Lower lobe of right lung (tissue), 2 donors: Measurements from ENCODE around the gene CCDC127. TPM values are rescaled to one million over a fixed set of nuclear protein-coding genes. Genes with fewer than 3 reads are reported as not detected.
"Not testable (repeated sequence)": the region's sequence is repeated elsewhere in the genome, so short reads cannot be mapped to it uniquely, and the experiment has no call there.

ENCODE experiments used
- ATAC-seq, 2 donors: fragments of 200-7000 bp; cut with Tn5 transposase; one replicate each; pipeline ENCODE4 v1.9.1; 2020 to 2022; ENCODE audit warnings: mild to moderate bottlenecking in 2 of 2, moderate library complexity in 2 of 2
- DNase-seq: peaks from one replicate; pipeline ENCODE4 v3.0.0-alpha.2; 2020
- H3K27ac ChIP-seq: fragments of 200-600 bp; one replicate; pipeline ENCODE4 v1.8.0; 2022
- H3K27me3 ChIP-seq: fragments of 200-600 bp; one replicate; pipeline ENCODE4 v1.8.0; 2022; ENCODE audit warnings: low read depth
- H3K36me3 ChIP-seq: fragments of 200-600 bp; one replicate; pipeline ENCODE4 v1.8.0; 2022; ENCODE audit warnings: mild to moderate bottlenecking
- H3K4me1 ChIP-seq: fragments of 200-600 bp; one replicate; pipeline ENCODE4 v1.8.0; 2022
- H3K4me3 ChIP-seq: fragments of 200-600 bp; one replicate; pipeline ENCODE4 v1.8.0; 2022; ENCODE audit warnings: mild to moderate bottlenecking
- H3K9me3 ChIP-seq: fragments of 200-600 bp; one replicate; pipeline ENCODE4 v1.8.0; 2022
- CTCF ChIP-seq: fragments of 200-600 bp; IDR thresholded peaks from one replicate; pipeline ENCODE4 v1.8.0; 2022; ENCODE audit warnings: antibody characterized with exemption, mild to moderate bottlenecking
- intact Hi-C: fragments of 100-400 bp; cut with DNase I; formaldehyde crosslinking; loops from one replicate; pipeline ENCODE4 v1.11.0; 2022
- total RNA-seq: library from RNA; stranded (reverse); fragmentation: NEBNext Ultra II Directional; extraction: Animal tissue kit (Norgen Biotek cat#: 25700); gene quantifications from one replicate; pipeline ENCODE4 v1.2.1, GENCODE V29; 2021
- donor health status: DM: no; HTN: yes; CAD: no; lungs with severe emphysema.

CCDC127 gene
- total RNA-seq, 1 donor from 2014 or later: 4.9 TPM

GRCh38 chr5:252546-252945 lies 34.6 kb upstream of the CCDC127 start:
- no peak overlapping the region for H3K4me3 ChIP-seq
- no peaks in the 10 kb centered on the region for H3K9me3 ChIP-seq
- ATAC-seq: no peak
- H3K4me1 ChIP-seq: no peaks in the 10 kb centered on the region
- H3K27me3 ChIP-seq: no peaks in the 10 kb centered on the region
- H3K36me3 ChIP-seq: peaks cover 85% of the 10 kb centered on the region
- no peak for TF ChIP-seq CTCF
- DNase-seq: no peak
- no peak overlapping the region for H3K27ac ChIP-seq
- intact Hi-C loops: no loop called here

DNA sequence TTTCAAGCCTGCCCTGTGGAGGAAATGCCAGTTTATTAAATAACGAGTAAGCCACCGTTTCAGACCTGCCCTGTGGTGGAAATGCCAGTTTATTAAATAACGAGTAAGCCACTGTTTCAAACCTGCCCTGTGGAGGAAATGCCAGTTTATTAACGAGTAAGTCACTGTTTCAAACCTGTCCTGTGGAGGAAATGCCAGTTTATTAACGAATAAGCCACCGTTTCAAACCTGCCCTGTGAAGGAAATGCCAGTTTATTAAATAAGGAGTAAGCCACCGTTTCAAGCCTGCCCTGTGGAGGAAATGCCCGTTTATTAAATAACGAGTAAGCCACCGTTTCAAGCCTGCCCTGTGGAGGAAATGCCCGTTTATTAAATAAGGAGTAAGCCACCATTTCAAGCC lies 34.0 kb upstream of the CCDC127 start:
- H3K36me3 ChIP-seq: peaks cover 85% of the 10 kb centered on the region
- ATAC-seq, H3K4me1 ChIP-seq, intact Hi-C loops, DNase-seq, H3K4me3 ChIP-seq, H3K27me3 ChIP-seq, H3K9me3 ChIP-seq, H3K27ac ChIP-seq: not testable (repeated sequence)

DNA sequence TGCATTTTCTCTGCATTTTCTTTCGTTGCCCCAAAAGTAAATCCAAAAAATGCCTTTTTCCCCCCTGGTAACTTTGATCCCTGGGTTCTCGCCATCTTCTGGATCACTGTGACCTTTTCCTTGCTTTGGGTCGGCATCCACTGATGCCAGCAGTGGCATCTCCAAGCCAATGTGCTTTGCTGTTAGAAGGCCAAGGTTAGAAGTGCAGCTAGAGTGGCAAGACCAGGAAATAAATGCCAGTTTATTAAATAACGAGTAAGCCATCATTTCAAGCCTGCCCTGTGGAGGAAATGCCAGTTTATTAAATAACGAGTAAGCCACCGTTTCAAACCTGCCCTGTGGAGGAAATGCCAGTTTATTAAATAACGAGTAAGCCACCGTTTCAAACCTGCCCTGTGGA lies 33.6 kb upstream of the CCDC127 start:
- H3K4me1 ChIP-seq, H3K4me3 ChIP-seq, H3K27ac ChIP-seq, DNase-seq, intact Hi-C loops, H3K27me3 ChIP-seq, H3K9me3 ChIP-seq, ATAC-seq: not testable (repeated sequence)
- peaks cover 85% of the 10 kb centered on the region for H3K36me3 ChIP-seq

DNA sequence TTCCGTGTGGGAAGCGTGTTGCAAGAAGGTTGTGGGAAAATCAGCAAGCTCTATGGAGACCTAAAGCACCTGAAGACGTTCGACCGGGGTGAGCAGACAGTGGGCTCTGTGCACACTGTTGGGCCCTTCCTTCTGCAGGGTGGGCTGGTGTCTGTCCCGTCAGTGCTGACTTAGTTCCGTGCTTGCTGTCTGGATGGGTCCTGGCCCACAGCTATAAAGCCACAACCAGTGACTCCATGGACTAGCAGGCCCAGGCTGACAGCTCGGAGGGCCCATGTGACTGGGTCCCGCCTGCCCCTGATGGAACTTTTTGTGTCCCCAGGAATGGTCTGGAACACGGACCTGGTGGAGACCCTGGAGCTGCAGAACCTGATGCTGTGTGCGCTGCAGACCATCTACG lies 33.1 kb upstream of the CCDC127 start:
- ATAC-seq: peak in 1 of 2 donors; percentile 27
- intact Hi-C loops, H3K4me1 ChIP-seq, H3K4me3 ChIP-seq, H3K9me3 ChIP-seq, H3K27ac ChIP-seq, H3K27me3 ChIP-seq, DNase-seq: not testable (repeated sequence)
- H3K36me3 ChIP-seq: peaks cover 83% of the 10 kb centered on the region

GRCh38 chr5:250396-250795 lies 32.4 kb upstream of the CCDC127 start:
- H3K27ac ChIP-seq, H3K27me3 ChIP-seq, intact Hi-C loops, H3K9me3 ChIP-seq, H3K4me3 ChIP-seq, H3K4me1 ChIP-seq, DNase-seq: not testable (repeated sequence)
- H3K36me3 ChIP-seq: peaks cover 82% of the 10 kb centered on the region
- ATAC-seq: peak in 1 of 2 donors; percentile 23

GRCh38 chr5:245717-246116 lies 27.8 kb upstream of the CCDC127 start:
- H3K4me1 ChIP-seq, H3K4me3 ChIP-seq, intact Hi-C loops, H3K27me3 ChIP-seq, H3K27ac ChIP-seq, ATAC-seq, DNase-seq, H3K9me3 ChIP-seq: not testable (repeated sequence)
- peaks cover 88% of the 10 kb centered on the region for H3K36me3 ChIP-seq

DNA sequence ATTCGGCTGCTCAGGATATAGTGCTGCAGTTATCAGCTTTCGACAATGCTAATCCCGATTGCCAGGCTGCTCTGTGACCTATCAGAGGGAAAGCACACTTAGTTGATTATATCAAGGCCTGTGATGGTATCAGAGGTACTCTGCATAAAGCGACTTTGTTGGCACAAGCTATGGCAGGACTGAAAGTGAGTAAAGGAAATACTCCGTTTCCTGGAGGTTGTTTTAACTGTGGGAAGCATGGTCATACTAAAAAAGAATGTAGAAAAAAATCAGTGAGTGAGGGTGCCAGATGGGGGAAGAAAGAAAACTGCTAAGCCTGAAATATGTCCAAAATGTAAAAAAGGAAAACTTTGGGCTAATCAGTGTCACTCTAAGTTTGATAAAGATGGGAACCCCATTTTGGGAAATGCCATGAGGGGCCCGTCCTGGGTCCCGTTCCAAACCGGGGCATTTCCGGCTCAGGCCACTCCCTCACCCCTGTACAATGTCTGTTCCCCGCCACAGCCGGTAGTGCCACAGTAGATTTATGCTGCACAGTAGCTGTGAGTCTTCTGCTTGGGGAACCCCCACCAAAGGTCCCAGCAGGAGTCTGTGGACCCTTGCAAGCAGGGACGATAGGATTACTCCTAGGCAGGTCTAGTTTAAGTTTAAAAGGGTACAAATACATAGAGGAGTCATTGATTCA lies 25.9 kb upstream of the CCDC127 start:
- H3K4me1 ChIP-seq, ATAC-seq, H3K27me3 ChIP-seq, H3K9me3 ChIP-seq, DNase-seq, intact Hi-C loops, H3K27ac ChIP-seq, H3K4me3 ChIP-seq: not testable (repeated sequence)
- H3K36me3 ChIP-seq: peaks cover 88% of the 10 kb centered on the region

DNA sequence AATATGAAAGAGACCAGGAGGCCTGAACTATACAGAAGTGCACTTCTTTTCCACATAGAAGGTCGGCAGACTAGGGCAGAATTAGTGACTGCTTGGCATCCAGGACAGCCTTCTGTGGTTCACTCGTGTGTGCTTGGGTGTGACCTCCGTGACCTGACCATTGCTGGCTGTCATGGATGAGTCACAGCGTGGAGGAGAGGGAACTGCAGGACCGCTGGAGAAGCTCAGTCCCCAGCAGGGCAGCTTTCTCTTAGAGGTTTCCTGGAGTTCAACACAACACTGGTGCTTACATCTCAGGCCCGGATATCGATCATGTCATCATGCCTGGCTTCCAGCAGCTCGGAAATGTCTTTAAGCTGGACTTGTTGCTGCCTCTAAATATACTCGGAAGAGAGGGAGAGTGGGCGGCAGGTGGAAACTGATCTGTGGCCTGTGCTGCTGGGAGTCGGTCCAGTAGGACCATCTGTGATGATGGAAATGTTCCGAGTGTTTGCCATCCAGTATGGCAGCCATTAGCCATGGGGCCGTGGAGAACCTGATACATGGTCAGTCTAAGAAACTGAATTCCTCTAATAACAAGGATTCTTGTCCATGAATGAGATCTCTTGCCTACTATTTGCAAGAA lies 23.2 kb upstream of the CCDC127 start:
- ATAC-seq: peak in 1 of 2 donors; percentile 17
- intact Hi-C loops, H3K9me3 ChIP-seq, DNase-seq, H3K4me1 ChIP-seq, H3K27ac ChIP-seq, H3K27me3 ChIP-seq, H3K4me3 ChIP-seq: not testable (repeated sequence)
- peaks cover 87% of the 10 kb centered on the region for H3K36me3 ChIP-seq

- peaks cover 90% of the 10 kb centered on the region for H3K36me3 ChIP-seq
- H3K4me1 ChIP-seq, H3K27me3 ChIP-seq, H3K4me3 ChIP-seq, H3K9me3 ChIP-seq, H3K27ac ChIP-seq, ATAC-seq, DNase-seq, intact Hi-C loops: not testable (repeated sequence)
Measured at GRCh38 chr5:240550-240949, 22.6 kb upstream of the CCDC127 start.

DNA sequence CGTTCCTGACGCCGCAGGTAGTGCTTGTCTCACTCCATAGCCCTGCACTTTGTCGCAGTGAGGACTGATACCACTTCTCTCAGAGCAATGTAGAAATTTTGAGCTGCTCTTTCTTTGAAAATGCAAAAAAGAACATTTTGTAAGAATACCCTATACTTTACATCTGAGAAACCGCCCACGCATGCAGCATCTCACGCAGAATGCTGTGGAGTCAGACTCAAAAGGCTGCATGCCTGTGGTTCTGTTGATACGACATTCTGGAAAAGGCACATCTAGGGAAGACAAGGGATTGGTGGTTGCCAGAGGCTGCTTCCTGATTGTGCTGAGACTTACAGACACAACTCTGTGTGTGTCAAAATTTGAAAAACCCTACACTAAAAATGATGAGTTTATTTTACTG lies 20.0 kb upstream of the CCDC127 start:
- peaks cover 98% of the 10 kb centered on the region for H3K36me3 ChIP-seq
- ATAC-seq, H3K4me1 ChIP-seq, H3K4me3 ChIP-seq, H3K9me3 ChIP-seq, H3K27me3 ChIP-seq, H3K27ac ChIP-seq, intact Hi-C loops, DNase-seq: not testable (repeated sequence)

DNA sequence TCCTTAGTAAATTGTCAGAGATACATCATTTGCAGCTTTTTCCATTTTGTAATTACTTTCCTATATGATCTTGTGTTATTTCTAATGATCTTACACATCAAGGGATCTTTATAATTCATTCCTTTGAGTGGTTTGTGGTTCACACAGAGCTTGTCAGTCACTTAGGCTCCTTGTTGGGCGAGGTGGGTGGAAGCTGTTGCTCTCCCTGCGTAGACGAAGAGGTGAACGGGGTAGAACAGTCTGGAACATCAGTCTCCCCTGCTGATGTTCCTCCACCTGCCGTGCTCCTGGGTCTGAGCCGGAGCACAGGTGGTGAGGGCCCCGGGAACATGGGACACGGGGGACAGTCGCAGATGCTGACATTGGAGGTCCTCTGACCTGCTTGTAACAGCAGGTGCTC lies 17.6 kb upstream of the CCDC127 start:
- H3K9me3 ChIP-seq, H3K4me1 ChIP-seq, DNase-seq, H3K27ac ChIP-seq, H3K27me3 ChIP-seq, ATAC-seq, intact Hi-C loops, H3K4me3 ChIP-seq: not testable (repeated sequence)
- H3K36me3 ChIP-seq: peaks cover 98% of the 10 kb centered on the region
